ENCODE results near the gene ARSD. TPM values are rescaled to one million over a fixed set of nuclear protein-coding genes. Genes with fewer than 3 reads are reported as not detected.
A peak's percentile ranks its signal among the peaks of the same experiment; 100 is the strongest.
"Not testable (repeated sequence)": the region's sequence is repeated elsewhere in the genome, so short reads cannot be mapped to it uniquely, and the experiment has no call there.

Gene ARSD
- total RNA-seq, 2 experiments from 2014 or later = 3.9 to 4.4 TPM

DNA sequence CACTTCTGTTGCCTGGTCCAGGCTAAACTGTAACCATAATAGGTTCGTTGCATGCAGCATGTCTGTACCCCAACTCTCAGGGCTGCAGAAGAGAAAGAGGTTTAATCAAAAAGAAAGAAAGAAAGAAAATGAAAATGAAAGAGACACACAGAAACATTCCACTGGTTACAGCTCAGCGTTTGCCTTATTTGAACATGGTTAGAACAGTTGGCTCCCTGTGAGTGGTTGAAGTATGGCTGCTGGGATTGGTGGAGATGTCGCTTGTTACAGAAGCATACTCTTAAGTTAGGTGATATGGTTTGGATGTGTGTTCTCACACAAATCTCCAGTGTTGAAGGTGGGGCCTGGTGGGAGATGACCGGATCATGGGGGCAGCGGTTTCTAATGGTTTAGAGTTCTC lies 36.3 kb downstream of the ARSD start:
- POLR2A ChIA-PET = no interaction called here
- H3K27ac Mint-ChIP-seq = no peak overlapping the region
- H3K9me3 Mint-ChIP-seq = no peaks in the 10 kb centered on the region
- H3K36me3 Mint-ChIP-seq (ENCODE audit: low read depth) = no peaks in the 10 kb centered on the region
- no peak for DNase-seq
- peaks cover 4% of the 10 kb centered on the region for H3K27me3 Mint-ChIP-seq
- CTCF ChIA-PET = no interaction called here
- no peak overlapping the region for H3K4me3 Mint-ChIP-seq
- peaks cover 15% of the 10 kb centered on the region for H3K4me1 Mint-ChIP-seq

DNA sequence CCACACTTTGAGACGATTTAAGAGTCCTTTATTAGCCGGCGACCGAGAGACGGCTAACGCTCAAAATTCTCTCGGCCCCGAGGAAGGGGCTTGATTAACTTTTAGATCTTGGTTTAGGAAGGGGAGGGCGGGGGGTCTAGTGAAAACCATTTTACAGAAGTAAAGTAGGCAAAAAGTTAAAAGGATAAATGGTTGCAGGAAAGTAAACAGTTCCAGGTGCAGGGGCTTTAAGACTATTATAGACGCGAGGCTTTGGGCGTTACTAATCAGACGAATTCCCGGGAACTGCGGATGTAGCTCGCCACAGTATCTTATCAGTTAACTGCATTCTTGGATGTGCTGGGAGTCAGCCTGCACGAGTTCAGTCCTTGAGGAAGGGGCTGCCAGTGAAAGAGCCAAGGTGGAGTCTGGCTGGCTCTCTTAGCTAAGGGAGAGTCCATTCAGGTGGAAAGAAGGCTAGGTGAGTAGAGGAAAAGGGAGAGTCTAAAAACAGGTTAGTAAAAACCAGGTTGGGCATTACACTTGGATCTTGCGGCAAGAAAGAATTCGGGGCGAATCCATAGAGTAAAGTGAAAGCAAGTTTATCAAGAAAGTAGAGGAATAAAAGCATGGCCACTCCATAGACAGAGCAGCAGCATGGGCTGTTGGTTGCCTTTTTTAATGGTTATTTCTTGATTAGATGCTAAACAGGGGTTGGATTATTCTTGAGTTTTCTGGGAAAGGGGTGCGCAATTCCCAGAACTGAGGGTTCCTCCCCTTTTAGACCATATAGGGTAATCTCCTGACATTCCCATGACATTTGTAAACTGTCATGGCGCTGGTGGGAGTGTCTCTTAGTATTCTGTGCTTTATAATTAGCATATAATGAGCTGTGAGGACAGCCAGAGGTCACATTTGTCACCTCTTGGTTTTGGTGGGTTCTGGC lies 38.3 kb downstream of the ARSD start:
- CTCF ChIA-PET, H3K9me3 Mint-ChIP-seq: not testable (repeated sequence)

DNA sequence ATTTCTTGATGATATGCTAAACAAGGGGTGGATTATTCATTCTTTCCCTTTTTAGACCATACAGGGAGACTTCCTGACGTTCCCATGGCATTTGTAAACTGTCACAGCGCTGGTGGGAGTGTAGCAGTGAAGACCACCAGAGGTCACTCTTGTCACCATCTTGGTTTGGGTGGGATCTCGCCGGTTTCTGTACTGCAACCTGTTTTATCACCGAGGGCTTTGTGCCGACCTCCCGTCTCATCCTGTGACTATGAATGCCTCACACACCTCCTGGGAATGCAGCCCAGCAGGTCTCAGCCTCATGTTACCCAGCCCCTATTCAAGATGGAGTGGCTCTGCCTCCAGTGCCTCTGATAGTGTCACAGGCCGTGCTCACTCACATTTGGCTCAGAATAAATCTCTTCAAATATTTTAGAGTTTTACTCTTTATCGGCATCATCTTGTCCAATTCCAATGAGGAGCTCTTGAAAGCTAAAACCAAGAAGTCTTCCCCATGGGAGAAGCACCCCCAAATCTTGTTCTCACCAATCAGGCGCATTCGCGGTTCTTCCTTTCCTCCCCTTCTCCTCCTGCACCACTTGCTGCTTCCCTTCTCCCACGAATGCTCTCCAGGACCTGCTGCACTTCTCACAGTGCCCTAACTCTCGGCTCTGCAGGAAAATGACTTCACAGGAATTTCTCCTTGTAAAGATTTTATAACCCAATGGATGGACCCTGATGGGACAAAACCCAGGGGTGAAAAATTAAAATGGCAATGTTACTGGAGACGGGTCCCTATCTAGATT lies 39.2 kb downstream of the ARSD start:
- H3K27ac Mint-ChIP-seq; H3K36me3 Mint-ChIP-seq (ENCODE audit: low read depth); H3K4me1 Mint-ChIP-seq; CTCF ChIA-PET; DNase-seq; H3K9me3 Mint-ChIP-seq; POLR2A ChIA-PET; H3K27me3 Mint-ChIP-seq: not testable (repeated sequence)
- peak overlapping the region; percentile 69 for H3K4me3 Mint-ChIP-seq

More for the DNA sequence above, 38.3 kb downstream of the ARSD start:
- DNase-seq; H3K27me3 Mint-ChIP-seq; H3K27ac Mint-ChIP-seq; POLR2A ChIA-PET; H3K4me1 Mint-ChIP-seq; H3K36me3 Mint-ChIP-seq (ENCODE audit: low read depth); H3K4me3 Mint-ChIP-seq: not testable (repeated sequence)

DNA sequence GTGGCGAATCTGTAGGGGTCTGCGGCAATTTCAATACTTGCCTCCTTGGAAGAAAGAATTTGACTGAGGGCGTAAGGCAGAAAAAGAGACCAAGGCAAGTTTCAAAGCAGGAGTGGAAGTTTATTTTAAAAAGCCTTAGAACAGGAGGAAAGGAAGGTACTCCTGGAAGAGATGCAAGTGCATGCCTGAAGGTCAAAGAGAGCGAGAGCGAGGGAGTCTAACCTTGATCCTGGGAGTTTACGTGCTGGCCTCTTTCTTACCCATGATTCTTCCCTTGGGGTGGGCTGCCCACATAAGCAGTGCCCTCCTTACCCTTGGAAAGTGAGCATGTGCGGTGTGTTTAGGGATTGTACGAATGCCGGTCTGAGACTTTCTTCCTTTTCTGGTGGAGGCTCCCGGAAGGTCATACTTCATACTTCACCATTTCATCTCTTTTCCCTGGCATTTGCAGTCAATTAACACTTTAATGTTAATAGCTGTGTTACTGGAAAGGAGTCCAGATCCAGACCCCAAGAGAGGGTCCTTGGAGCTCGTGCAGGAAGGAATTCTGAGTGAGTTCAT lies 40.0 kb downstream of the ARSD start:
- Mint-ChIP-seq H3K9me3 (no peaks in the 10 kb centered on the region), H3K27ac (no peak overlapping the region), H3K4me3 (peak overlapping the region; percentile 69), H3K27me3 (peaks cover 4% of the 10 kb centered on the region), H3K36me3 (ENCODE audit: low read depth) (no peaks in the 10 kb centered on the region), H3K4me1 (peaks cover 8% of the 10 kb centered on the region)
- ChIA-PET POLR2A (no interaction called here), CTCF (no interaction called here)
- no peak for DNase-seq

- peaks cover 4% of the 10 kb centered on the region for H3K27me3 Mint-ChIP-seq
- H3K9me3 Mint-ChIP-seq = no peaks in the 10 kb centered on the region
- H3K36me3 Mint-ChIP-seq (ENCODE audit: low read depth) = no peaks in the 10 kb centered on the region
- no peak overlapping the region for H3K4me3 Mint-ChIP-seq
- POLR2A ChIA-PET = no interaction called here
- H3K27ac Mint-ChIP-seq = no peak overlapping the region
- H3K4me1 Mint-ChIP-seq = peaks cover 8% of the 10 kb centered on the region
- CTCF ChIA-PET = no interaction called here
- DNase-seq = no peak
Observed at GRCh38 chrX:2888309-2888708, 40.8 kb downstream of the ARSD start.

- Mint-ChIP-seq H3K4me1 (peaks cover 2% of the 10 kb centered on the region), H3K27me3 (peaks cover 2% of the 10 kb centered on the region), H3K27ac (no peak overlapping the region), H3K36me3 (ENCODE audit: low read depth) (no peaks in the 10 kb centered on the region), H3K4me3 (no peak overlapping the region), H3K9me3 (no peaks in the 10 kb centered on the region)
- no peak for DNase-seq
- ChIA-PET CTCF (no interaction called here), POLR2A (no interaction called here)
Observed at GRCh38 chrX:2883770-2884169, 45.4 kb downstream of the ARSD start.

- no peaks in the 10 kb centered on the region for H3K36me3 Mint-ChIP-seq (ENCODE audit: low read depth)
- no peak overlapping the region for H3K4me3 Mint-ChIP-seq
- ChIA-PET CTCF (no interaction called here), POLR2A (no interaction called here)
- no peaks in the 10 kb centered on the region for H3K4me1 Mint-ChIP-seq
- no peak overlapping the region for H3K27ac Mint-ChIP-seq
- DNase-seq = no peak
- H3K27me3 Mint-ChIP-seq = no peaks in the 10 kb centered on the region
- no peaks in the 10 kb centered on the region for H3K9me3 Mint-ChIP-seq
Observed at GRCh38 chrX:2879670-2880069, 49.5 kb downstream of the ARSD start.

GRCh38 chrX:2878563-2878962 lies 50.6 kb downstream of the ARSD start:
- ChIA-PET POLR2A (no interaction called here), CTCF (no interaction called here)
- no peak for DNase-seq
- no peaks in the 10 kb centered on the region for H3K27me3 Mint-ChIP-seq
- H3K36me3 Mint-ChIP-seq (ENCODE audit: low read depth) = no peaks in the 10 kb centered on the region
- H3K27ac Mint-ChIP-seq = no peak overlapping the region
- H3K4me1 Mint-ChIP-seq = no peaks in the 10 kb centered on the region
- no peaks in the 10 kb centered on the region for H3K9me3 Mint-ChIP-seq
- no peak overlapping the region for H3K4me3 Mint-ChIP-seq

DNA sequence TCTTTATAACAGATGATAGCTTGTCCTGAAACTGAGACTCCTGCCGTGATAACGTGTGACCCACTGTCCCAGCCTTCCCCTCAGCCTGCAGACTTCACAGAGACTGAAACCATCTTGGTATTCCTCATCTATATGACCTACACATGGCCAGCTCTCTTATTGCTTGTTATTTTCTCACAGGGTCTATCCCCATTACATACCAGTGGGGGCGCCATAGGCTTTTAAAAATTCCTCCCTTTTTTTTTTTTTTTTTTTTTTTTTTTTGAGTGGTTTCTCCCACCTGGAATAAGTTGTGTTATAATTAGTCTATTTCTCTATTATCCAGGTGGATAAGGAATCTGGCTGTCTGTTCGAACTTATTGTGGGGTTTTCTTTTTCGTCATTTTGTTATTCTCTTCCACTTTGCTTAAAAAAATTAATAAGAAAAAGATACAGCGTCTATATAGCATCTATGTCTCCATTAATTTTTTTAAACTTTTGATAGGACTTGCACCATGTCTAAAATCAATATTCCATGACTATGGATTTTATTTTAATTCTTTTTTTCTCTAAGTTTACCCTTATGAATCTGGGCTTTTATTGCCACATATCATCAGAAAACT lies 53.2 kb downstream of the ARSD start:
- CTCF ChIA-PET = interaction anchor here (0.7 kb wide), 1 partner anchor 771 kb away, joined by 3 read pairs; no protein-coding TSS in a partner anchor

GRCh38 chrX:2875136-2875481 lies 54.0 kb downstream of the ARSD start:
- Mint-ChIP-seq H3K36me3 (ENCODE audit: low read depth) (no peaks in the 10 kb centered on the region), H3K27me3 (peaks cover 1% of the 10 kb centered on the region), H3K9me3 (no peaks in the 10 kb centered on the region), H3K4me1 (no peaks in the 10 kb centered on the region), H3K27ac (no peak overlapping the region), H3K4me3 (no peak overlapping the region)
- POLR2A ChIA-PET = no interaction called here
- no peak for DNase-seq
- CTCF ChIA-PET = interaction anchor here (0.7 kb wide), 1 partner anchor 772 kb away, joined by 3 read pairs; no protein-coding TSS in a partner anchor

More for the DNA sequence above, 53.2 kb downstream of the ARSD start:
- Mint-ChIP-seq H3K9me3 (no peaks in the 10 kb centered on the region), H3K27me3 (peaks cover 1% of the 10 kb centered on the region), H3K27ac (no peak overlapping the region), H3K4me1 (no peaks in the 10 kb centered on the region), H3K36me3 (ENCODE audit: low read depth) (no peaks in the 10 kb centered on the region), H3K4me3 (no peak overlapping the region)
- POLR2A ChIA-PET = no interaction called here
- no peak for DNase-seq

- no peak for DNase-seq
- H3K27ac Mint-ChIP-seq = no peak overlapping the region
- no peaks in the 10 kb centered on the region for H3K4me1 Mint-ChIP-seq
- H3K4me3 Mint-ChIP-seq = no peak overlapping the region
- CTCF ChIA-PET = no interaction called here
- H3K36me3 Mint-ChIP-seq (ENCODE audit: low read depth) = no peaks in the 10 kb centered on the region
- H3K27me3 Mint-ChIP-seq = peaks cover 1% of the 10 kb centered on the region
- no peaks in the 10 kb centered on the region for H3K9me3 Mint-ChIP-seq
- POLR2A ChIA-PET = no interaction called here
Observed at GRCh38 chrX:2874222-2875135, 54.7 kb downstream of the ARSD start.

DNA sequence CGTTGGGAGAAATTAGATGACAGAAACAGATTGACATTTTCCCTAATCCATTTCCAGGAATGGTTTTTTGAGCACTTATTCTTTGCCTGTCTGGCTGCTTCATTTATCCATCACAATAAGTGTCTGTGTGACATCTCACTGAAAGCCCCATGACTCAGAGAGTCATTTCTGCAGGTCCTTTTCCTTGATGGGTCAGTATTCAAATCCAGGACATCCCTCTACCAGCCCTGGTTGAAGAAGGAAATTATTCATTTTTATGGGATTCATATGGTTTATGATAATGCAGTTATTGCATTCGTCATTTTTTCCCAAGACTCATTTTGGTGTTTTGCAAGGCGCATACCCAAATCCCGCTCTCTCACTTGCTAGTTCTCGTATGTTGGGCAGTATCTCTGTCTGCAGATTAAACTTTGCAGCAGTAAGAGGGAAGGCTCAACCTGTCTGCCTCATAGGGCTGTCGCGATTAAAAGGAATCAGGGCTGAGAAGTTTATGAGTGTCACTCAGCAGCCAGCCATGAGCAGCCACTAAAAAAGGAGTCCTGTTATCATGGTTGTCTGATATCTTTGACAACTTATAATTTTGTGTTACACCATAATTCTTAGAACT lies 56.4 kb downstream of the ARSD start:
- ChIA-PET CTCF (no interaction called here), POLR2A (no interaction called here)
- Mint-ChIP-seq H3K4me3 (no peak overlapping the region), H3K9me3 (no peaks in the 10 kb centered on the region), H3K36me3 (ENCODE audit: low read depth) (no peaks in the 10 kb centered on the region), H3K4me1 (no peaks in the 10 kb centered on the region), H3K27me3 (peaks cover 1% of the 10 kb centered on the region), H3K27ac (no peak overlapping the region)
- no peak for DNase-seq

Measured in activated CD4-positive, alpha-beta memory T cell treated with anti-CD3 and anti-CD28 coated beads, Interleukin-2, amount 10 ng/mL, durations not matched to agents 7 days and 5 days (primary cell).